ENCODE results near the gene SLC22A7. TPM values are rescaled to one million over a fixed set of nuclear protein-coding genes. Genes with fewer than 3 reads are reported as not detected.

Gene SLC22A7
- total RNA-seq, 6 experiments from 2014 or later, result not detected

- DNase-seq, result no peak
- no peaks in the 10 kb centered on the region for H3K36me3 Mint-ChIP-seq (ENCODE audit: low read depth)
- peak overlapping the region; percentile 73; the same call in 1 of the 2 replicates for H3K4me3 Mint-ChIP-seq
- no peak for TF ChIP-seq CTCF (IDR thresholded peaks at IDR 0.05)
- peaks cover 13% of the 10 kb centered on the region for H3K4me1 Mint-ChIP-seq (ENCODE audit: low read depth)
- H3K27ac Mint-ChIP-seq, result no peak overlapping the region
- H3K27me3 Mint-ChIP-seq (ENCODE audit: insufficient read depth), result peaks cover 39% of the 10 kb centered on the region
- H3K9me3 Mint-ChIP-seq, result no peaks in the 10 kb centered on the region
These were observed 29.2 kb upstream of the SLC22A7 start for GRCh38 chr6:43268782-43269272.

- peaks cover 44% of the 10 kb centered on the region for H3K27me3 Mint-ChIP-seq (ENCODE audit: insufficient read depth)
- no peaks in the 10 kb centered on the region for H3K9me3 Mint-ChIP-seq
- H3K4me1 Mint-ChIP-seq (ENCODE audit: low read depth), result peaks cover 13% of the 10 kb centered on the region
- no peak overlapping the region for H3K27ac Mint-ChIP-seq
- TF ChIP-seq CTCF (IDR thresholded peaks at IDR 0.05), result no peak
- H3K36me3 Mint-ChIP-seq (ENCODE audit: low read depth), result no peaks in the 10 kb centered on the region
- H3K4me3 Mint-ChIP-seq, result peak overlapping the region; percentile 73; the same call in 1 of the 2 replicates
- no peak for DNase-seq
These were observed 28.6 kb upstream of the SLC22A7 start for GRCh38 chr6:43269273-43270007.

- no peak for TF ChIP-seq CTCF (IDR thresholded peaks at IDR 0.05)
- DNase-seq, result no peak
- Mint-ChIP-seq H3K4me3 (no peak overlapping the region), H3K36me3 (ENCODE audit: low read depth) (no peaks in the 10 kb centered on the region), H3K9me3 (no peaks in the 10 kb centered on the region), H3K27me3 (ENCODE audit: insufficient read depth) (peaks cover 45% of the 10 kb centered on the region), H3K4me1 (ENCODE audit: low read depth) (peaks cover 13% of the 10 kb centered on the region), H3K27ac (no peak overlapping the region)
These were observed 26.8 kb upstream of the SLC22A7 start for GRCh38 chr6:43271103-43271815.

GRCh38 chr6:43271944-43272343, 26.1 kb upstream of the SLC22A7 start:
- Mint-ChIP-seq H3K4me3 (no peak overlapping the region), H3K36me3 (ENCODE audit: low read depth) (no peaks in the 10 kb centered on the region), H3K27me3 (ENCODE audit: insufficient read depth) (peaks cover 42% of the 10 kb centered on the region), H3K4me1 (ENCODE audit: low read depth) (peaks cover 16% of the 10 kb centered on the region), H3K9me3 (no peaks in the 10 kb centered on the region), H3K27ac (no peak overlapping the region)
- DNase-seq, result no peak
- TF ChIP-seq CTCF (IDR thresholded peaks at IDR 0.05), result no peak

GRCh38 chr6:43273707-43274106, 24.4 kb upstream of the SLC22A7 start:
- Mint-ChIP-seq H3K36me3 (ENCODE audit: low read depth) (no peaks in the 10 kb centered on the region), H3K4me3 (no peak overlapping the region), H3K4me1 (ENCODE audit: low read depth) (peaks cover 31% of the 10 kb centered on the region), H3K27me3 (ENCODE audit: insufficient read depth) (peaks cover 27% of the 10 kb centered on the region), H3K9me3 (no peaks in the 10 kb centered on the region), H3K27ac (no peak overlapping the region)
- no peak for DNase-seq
- TF ChIP-seq CTCF (IDR thresholded peaks at IDR 0.05), result no peak

Measured in HFFc6 (cell line).